ENCODE data around the gene ACTRT2.

DNA sequence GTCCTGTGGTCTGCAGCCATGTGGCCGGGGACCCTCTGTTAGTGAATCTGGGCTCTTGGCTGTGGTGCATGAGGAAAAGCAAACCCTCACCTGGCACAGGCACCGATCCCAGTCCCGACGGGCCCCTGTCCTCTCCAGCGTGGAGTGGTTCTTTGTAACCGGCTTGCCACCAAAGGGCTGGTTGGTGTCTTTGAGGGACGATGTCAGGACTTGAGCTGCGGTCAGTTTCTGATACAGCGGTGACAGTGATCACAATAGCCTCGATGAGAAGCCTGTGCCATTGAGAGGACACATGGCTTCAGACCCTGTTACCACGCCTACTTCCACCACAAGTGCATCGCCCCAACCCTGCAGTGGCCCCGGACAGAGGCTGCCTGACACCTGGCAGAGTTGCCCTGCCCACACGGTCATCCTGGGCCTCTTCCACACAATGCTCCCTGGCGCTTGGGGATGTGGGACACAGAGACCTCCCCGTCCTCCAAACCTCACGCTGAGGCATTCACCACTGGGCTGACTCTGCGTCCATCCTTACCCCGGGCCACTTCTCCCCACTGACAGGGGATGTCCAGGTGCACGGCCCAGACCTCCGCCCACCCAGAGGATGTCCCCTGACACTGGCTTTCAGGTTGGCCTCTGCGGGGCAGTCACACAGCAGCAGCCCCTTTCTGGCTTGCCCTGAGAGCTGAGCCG, 18.8 kb upstream of the ACTRT2 start:
- TF ChIP-seq CTCF (IDR thresholded peaks at IDR 0.05 in 2 of 3, conservative IDR thresholded peaks at IDR 0.05 in 1 of 3; ENCODE audit: control insufficient read depth in 2 of 3, extremely low read depth in 1 of 3, insufficient read depth in 1 of 3, low read depth in 3 of 3, low read length in 3 of 3) = no peak
- TF ChIP-seq POLR2A (IDR thresholded peaks at IDR 0.05; ENCODE audit: low read depth, low read length) = no peak

Measured in GM12878 (cell line).